ENCODE results near the gene E2F3.

E2F3 gene

DNA sequence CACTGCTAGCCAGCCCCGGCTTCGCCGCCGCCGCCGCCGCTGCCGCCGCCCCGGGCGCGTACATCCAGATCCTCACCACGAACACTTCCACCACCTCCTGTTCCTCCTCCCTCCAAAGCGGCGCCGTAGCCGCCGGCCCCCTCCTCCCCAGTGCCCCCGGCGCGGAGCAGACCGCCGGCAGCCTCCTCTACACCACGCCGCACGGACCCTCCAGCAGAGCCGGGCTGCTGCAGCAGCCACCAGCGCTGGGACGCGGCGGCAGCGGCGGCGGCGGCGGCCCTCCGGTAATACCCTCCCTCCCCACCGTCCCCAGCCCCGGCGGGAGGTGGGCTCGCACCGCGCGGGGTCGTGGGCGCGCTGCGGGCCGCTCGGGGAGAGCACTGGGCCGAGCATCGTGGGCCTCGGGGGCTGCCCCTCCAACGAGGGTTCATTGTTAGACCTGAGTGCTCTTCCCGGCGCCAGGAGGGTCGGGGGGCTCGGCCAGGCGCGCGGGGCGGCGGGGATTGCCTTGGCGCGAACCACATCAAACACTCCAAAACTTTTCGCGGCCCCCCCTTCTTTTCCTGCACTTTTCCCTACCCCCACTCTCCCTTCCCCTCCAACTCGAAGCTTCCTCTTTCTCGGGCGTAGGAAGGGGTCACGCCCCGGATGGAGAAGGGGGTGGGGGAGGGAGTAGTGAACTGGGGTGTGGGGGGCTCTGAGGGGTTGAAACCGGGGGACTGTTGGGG lies 827 bp downstream of the E2F3 start:
- DNase-seq (ENCODE audit: low read depth) = peak; percentile 19

DNA sequence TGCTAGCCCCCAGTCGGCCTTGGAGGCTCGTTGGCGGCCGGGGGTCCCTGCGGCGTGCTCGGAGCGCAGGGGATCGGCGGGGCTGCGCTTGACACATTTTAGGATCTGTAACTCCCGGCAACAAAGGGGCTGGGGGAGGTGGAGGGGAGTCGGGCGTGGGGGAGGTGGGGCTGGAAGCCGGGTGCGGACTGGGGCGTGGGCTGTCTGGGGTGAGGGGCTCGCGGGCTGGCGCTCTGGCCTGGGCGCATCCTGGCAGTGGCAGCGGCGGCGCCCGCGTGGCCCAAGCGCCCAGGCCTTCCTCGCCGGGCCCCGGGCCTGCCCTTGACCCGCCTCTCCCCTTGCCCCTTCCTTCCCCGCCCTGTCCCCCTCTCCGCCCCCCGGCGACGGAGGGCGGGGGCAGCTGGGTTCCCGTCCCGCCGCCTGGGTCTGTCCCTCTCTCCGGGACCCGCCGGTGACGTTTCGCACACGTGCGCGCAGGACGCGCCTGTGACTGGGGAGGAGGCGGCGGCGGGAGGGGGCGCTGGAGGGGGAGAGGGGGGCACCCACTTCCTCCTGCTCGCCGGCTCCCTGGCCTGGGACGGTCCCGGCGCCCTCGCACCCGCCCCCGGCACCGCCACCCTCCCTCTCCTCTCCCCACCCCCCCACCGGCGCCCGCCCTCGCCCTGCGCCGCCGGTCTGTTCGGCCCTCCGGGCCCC lies 1.5 kb downstream of the E2F3 start:
- DNase-seq (ENCODE audit: low read depth) = peak; percentile 70

DNA sequence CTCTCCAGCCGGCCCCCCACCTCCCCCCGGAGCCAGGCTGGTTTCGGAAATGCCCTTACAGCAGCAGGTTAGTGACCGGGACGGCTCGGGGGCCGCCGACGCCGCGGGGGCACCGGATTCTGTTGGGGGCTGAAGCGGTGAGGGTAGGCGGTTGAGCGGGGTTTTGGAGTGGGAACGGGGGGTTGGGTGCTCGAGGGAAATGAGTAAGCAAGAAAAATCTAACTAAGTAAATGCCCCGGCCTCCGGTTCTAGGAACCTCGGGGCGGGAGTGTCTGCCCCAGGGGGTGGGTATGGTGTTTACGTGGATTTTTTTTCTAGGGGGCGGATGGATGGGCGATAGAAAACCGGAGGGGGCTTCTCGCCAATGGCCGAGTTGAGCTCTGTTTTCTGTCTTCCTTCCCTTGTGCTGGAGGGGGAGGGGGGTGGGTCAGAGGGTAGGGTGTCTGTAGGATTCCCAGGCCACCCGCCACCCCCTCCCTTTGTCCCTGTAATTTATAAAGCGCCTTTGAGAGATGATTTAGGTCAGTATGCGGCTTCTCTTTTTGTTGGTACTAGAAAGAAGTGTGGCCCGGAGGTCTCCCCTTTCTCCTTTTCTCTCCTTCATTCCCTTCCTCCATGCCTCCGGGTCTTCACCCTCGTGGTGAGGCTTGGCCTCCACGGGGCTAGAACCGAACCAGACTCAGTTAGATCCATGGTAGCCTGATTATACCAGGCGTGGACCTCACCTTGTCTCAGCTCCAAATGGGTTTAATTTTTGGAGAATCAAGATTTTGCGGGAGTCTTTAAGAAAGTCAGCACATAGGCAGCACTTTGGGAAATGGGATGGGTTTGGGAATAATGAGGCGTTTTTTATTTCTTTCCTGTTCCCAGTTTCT lies 2.3 kb downstream of the E2F3 start:
- peak; percentile 46 for DNase-seq (ENCODE audit: low read depth)

DNA sequence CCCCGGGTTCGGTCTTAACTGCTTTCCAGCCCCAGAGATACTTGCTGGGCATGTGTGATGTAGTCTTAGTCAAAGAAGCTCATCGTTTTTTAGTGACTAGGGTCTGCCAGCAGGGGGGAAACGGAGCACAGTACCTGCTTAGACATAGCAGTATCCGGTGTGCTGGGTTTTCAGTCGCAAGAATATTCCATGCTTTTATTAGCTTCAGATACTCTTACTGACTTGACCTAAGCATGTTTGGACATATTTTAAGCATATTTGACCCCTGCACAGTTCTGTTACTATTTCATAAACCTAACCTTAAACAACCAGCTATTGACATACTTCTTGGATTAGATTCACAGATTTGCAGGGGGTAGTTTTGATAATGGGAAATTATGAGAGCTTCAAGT lies 3.0 kb downstream of the E2F3 start:
- DNase-seq (ENCODE audit: low read depth) = no peak

DNA sequence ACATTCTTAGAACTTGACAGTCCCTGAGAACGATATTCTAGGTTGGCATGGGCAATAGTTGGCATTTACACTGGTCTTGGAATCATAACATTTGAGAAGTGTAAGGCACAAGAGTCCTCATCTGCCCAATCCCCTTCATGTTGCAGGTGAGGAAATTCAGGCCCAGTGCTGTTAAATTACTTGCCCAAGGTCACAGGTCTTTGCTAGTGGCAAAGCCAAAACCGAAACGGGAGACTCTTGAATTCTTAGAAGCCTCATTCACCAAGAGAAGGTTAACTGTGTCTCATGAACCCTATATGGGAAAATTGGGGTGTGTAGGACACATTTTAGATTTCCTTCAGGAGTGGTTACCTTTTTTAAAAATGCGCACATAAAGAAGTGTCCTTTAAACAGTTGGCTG lies 7.2 kb downstream of the E2F3 start:
- no peak for DNase-seq (ENCODE audit: low read depth)

DNA sequence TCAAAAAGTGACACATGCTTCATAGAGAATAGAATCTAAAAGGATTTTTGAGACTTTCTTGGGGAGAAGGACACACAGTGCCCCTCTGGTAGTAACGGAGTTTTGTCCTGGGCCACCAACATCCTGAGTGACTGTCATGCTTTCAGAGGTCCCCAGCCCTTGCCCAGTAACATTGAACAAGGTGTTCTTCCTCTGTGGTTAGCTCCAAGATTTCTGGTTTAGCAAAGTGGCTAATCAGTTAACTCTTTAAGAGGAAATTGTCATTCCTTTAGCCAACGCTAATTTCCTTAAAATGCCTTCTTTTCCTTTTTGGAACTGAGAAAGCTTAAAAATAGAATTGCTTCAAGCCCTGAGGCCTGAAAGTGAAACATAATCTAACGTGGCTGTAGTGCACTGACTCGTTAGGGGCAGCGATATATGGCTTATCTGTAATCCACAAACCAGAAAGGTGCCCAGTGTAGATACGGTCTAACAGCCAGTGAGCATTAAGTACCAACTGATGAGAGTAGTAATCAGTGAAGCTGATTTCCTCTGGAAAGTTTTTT lies 7.8 kb downstream of the E2F3 start:
- no peak for DNase-seq (ENCODE audit: low read depth)

DNA sequence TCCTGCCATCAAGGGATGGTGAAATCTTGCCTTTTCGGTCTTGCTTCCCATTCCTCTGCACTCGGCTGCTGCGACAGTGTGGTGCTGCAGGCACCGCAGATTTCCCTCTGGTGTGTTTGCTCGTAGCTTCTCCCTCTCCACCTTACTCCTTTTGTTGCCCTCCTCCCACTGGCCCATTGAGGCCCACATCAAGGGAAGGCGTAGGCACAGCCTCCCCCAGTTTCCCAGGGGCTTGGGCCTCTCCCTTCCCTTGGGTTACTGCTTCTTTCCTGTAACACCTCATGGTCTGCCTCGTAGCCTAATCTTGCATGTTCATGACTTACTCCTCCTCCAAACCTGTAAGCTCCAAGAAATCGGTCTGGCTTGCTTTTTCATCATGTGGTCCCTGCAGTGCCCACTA lies 9.9 kb downstream of the E2F3 start:
- DNase-seq (ENCODE audit: low read depth) = no peak

DNA sequence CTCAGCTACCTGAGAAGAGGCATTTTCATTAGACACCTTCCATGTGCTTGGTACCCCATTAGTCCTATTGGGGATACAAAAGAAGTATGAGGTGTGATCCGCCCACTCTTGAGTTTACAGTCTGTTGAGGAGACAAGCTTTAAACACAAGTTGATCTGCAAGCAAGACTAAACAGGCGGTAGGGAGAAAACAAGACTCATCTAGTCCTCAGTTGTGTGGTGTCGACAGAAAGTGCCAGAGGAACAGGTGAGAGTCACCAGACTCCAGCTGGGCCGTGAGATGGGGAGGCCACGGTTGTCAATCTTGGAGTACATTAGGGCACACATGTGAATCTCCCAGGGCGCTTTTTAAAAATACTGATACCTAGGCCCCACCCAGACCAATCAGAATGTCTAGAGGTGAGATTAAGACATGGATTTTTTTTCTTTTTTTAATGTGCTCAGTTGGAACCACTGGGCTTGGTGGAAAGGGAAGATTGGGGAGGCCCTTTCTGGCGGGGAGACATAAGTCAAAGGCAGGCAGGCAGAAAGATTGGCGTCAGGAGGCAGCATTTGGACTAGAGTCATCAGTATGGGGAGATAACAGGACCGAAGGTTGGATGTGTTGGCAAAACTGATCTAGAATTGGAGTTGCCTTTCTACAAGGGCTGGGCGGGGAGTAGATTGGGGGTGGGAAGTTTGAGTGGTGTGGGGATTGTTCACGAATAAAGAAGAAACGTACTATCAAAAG lies 10.4 kb downstream of the E2F3 start:
- DNase-seq (ENCODE audit: low read depth) = no peak

DNA sequence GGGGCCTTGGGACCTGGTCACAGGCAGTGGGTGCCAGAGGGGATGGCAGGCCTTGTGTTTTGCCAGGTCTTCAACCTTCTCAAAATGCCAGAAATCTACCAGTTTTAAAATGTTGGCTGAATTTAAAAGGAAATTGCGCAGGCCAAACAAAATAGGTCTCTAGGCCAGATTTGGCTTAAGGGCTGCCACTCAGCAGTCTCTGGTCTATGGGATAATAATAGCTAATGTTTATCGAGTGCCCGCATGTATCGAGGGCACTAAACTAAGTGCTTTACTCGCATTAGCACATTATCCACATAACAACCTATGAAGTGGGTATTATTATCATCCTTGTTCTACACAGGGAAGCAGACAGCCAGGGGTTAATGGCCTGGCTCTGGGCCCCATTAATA lies 11.0 kb downstream of the E2F3 start:
- DNase-seq (ENCODE audit: low read depth) = no peak

DNA sequence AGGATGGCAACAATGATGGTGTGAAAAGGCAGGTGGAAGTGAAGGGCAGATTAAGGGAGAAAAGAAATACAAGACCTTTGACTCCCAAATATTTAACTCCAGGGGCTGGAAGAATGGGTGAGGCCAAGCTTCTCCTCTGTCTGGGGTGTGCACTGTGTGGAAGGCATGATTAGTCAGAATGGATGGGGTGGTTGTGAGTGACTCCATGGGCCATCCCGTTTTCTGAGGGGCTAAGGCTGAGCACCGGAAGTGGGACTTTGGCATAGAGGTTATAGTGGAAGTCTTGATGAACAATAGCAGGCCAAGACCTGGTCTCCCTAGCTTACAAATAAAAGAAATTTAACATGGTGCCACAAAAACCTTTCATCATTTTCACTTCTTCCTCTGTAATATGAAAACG lies 12.1 kb downstream of the E2F3 start:
- no peak for DNase-seq (ENCODE audit: low read depth)

DNA sequence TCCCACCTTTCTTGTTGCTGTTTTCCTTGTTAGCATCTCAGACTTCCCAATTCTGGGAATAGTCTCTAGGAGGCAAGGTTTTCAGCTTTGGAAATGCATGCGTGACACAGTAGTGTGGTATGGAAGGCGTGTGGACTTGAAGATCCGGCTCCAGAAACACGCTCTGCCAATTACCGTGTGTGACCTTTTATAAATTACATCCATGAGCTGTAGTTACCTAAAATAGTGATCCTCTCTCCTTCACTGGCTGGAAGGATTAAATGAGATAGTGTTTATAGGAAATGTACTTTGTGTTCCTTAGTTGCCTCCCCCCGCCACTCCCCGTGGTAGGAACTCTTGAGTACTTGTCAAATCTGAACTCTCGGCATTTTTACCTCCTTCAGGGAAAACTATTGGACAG lies 13.0 kb downstream of the E2F3 start:
- DNase-seq (ENCODE audit: low read depth) = no peak

DNA sequence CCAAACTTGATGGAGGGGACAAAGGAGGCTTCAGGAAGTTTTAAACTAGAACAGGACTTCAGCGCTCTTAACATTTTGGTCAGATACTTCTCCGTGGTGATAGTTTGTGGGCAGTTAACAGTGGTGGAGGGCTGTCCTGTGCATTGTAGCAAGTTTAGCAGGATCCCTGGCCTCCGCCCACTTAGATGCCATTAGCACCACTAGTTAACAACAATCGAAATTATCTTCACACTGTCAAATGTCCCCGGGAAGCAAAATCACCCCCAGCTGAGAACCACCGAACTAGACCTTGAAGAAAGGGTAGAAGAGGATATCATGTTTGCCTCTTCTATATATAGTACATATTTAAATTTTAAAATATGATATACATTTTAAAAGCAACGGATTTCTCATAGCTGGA lies 13.6 kb downstream of the E2F3 start:
- no peak for DNase-seq (ENCODE audit: low read depth)

DNA sequence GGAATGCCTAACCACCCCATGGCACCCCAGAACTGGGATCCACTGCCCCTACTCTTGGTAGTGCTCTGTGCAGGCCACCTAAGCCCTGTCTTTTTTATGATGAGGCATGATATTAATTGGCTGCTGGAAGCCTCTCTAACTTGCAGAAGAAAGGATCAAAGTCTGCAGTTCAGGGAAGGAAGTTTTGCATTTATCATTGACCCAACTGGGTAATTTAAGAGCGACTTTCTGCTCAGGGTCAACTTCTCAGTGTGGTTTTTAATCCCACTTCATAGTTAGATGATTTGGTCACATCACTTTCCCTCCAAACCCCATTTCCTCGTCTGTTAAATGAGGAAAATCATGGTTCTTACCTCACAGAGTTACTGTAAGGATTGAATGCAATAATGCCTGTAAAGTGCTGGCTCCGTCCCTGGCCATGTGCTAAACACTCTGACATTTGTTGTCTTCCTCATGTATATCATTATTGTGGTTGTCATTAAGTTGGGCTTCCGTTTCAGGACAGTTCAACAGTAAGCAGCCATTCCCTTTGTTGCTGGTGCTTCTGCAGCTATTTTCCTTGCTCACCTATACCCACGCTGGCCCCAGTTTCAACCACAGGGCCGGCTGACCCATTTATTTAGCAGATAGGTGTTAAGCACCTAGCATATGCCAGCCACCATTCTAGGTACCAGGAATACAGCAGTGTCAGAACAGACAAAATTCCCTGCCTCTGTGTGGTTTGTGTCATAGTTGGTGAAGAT lies 14.2 kb downstream of the E2F3 start:
- no peak for DNase-seq (ENCODE audit: low read depth)

DNA sequence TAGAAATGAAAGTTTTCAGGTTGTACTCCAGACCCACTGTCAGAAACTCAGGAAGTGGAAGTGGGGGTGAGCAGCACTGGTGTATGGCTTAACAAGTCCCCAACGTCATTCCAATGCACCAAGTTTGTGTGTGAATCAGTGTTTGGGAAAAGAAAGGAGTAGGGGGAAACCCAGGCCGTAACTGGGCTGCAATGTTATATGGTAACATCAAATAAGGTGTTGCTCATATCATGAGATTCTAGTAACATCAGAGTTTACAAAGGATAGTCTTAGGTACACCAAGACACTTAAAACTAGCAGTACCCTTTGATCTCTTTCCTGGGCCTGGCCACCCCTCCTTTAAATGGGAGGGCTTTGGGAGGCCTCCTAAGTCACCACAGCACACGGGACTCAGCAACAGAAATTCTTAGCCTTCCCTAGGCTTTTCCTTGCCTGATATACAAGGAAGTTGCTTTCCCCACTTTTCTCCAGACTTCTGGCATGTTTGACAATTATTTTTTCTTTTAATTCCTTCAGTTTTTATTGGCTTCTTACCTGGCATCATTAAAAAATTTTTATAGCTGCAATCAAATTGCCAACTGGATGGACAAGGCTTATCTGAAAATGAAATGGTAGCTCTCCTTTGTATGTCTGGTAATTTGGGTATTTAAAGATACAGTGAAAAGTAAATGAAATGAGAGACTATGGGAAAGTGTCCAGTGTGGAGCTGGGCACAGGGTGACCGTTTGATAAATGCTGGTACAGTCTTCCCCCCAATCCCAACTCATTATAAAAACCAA lies 15.1 kb downstream of the E2F3 start:
- DNase-seq (ENCODE audit: low read depth) = no peak

DNA sequence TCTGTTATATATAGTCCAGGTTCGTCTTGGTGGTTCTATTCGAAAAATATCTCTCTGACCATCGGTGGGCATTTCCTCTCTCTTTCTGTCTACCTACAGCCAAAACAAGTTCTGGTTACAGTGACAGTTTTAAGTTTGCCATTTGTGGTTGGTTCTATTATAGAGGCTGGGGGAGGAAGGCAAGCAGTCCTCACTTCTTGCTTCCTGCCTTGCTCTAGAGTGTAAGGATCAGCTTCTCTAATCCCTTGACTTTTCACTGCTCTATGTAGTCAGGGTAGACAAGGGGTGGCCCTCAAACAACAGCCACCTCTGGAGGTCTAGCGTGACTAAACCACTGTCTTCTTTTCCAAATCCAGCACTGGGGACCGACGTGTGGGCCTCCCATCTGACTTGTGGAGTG lies 16.1 kb downstream of the E2F3 start:
- DNase-seq (ENCODE audit: low read depth) = no peak

DNA sequence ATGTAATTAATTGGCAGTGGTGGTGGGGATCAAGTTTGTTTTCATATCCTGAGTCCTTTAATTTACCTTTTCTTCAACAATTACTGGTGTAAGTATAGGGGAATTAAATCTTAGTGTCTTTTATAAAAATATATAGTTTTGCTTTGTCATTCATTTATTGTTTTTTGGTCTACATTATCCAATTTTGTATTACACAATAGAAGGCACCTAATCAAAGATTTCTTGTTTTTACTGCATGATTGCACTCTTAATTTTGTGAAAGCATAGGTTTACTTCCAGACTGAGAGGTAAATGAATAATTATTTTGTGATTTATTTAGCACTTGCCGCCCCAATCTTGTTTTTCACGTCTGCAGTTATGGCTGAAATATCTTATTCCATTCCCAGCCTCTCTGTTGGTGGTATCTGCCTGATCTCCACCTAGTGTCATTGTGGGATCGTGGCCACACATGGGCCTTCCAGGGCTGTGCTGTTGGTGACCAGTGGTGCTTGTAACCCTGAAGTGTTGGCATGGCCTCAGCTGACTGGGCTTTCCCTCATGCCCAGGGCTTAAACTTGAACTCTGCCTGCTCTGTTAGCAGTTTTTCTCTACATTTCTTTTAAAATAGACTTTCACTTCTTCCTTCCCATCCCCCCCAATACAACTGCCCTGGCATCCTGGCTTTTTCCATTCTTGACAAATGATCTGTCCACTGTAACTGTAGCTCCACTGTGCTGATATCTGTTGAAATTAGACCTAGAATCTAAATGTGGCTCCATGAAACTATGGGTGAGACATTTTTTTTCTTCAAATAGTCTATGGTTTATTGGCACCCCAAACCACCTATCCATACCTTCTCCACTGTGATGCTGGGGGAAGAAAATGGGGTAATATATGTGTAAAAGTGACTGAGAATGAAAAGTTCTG lies 24.8 kb downstream of the E2F3 start:
- no peak for DNase-seq (ENCODE audit: low read depth)

DNA sequence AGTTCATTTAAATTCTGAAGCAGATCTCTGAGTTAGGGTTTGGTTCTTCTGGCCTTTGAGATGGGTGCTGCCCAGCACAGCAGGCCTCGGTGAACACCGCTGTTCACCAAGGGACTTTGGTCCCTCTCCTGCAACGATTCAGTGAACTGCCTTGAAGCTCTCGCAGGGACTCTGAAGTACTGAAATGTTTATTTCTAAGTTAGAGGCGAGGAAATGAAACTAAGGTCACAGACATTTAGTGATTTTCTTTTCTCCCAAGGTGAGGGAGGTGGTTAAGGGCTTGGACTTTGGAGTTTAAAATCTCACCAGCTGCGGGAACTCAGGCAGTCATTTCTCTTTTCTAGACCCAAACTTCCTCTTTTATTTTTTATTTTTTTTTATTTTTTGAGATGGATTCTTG lies 26.2 kb downstream of the E2F3 start:
- DNase-seq (ENCODE audit: low read depth) = no peak

DNA sequence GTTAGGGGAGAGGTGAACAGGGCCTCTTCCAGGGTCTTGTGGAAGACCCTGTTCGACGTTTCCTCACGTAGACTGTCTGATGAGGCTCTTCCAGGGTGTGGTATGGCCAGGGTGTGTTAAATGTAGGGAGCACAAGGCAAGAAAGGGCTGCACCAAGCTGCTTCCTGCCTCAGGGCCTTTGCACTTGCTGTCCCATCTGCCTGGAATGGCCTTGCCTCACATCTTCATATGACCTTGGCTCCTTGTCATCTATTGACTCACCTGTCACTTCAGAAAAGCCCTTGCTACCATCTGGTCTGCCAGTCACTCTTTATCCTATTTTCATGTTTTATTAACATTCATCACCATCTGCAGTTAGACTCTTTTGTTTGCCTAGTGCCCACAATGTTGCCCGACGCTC lies 31.0 kb downstream of the E2F3 start:
- no peak for DNase-seq (ENCODE audit: low read depth)

DNA sequence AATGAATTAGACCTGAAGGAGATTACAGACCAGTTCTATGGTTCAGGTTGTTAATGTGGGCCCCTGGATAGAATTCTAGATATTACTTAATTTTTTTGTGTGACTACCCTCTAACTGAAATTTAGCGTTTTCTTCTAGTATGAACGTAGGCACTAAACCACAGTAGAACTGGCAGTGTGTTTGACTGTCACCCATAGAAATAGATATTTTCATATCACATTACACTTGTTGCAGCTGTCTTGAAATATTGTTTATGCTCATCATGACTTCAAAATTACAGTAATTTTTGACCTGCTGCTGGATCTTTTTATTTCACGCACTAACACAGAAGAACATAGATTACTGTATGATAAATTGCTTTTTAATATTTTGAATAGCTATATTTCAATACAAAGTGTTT lies 31.6 kb downstream of the E2F3 start:
- DNase-seq (ENCODE audit: low read depth) = no peak

Measured in stimulated activated CD8-positive, alpha-beta memory T cell treated with anti-CD3 and anti-CD28 coated beads, Interleukin-15, amount 100 ng/mL, for 24 hours (primary cell).